Measurements from ENCODE around the gene LY6G5C.

The LY6G5C gene

GRCh38 chr6:31680226-31681134 lies at the start of gene LY6G5C:
Gene LY6G5C, minus strand, starts transcription at chr6:31681067. Its CDS starts 694 bp downstream, at chr6:31680373.
- peak in 1 of 3 experiments; percentile 44 for DNase-seq (ENCODE audit: low read depth in 3 of 3)

- peak in 2 of 3 experiments; percentile 45 to 62 for DNase-seq (ENCODE audit: low read depth in 3 of 3)
Measured at GRCh38 chr6:31729979-31730630, 49.2 kb upstream of the LY6G5C start.

GRCh38 chr6:31729515-31729978 lies 48.7 kb upstream of the LY6G5C start:
- peak; percentile 63 to 68 (median 66) for DNase-seq (ENCODE audit: low read depth in 3 of 3)

GRCh38 chr6:31728767-31729514 lies 48.1 kb upstream of the LY6G5C start, which contains the start of gene DDAH2:
Gene DDAH2, minus strand, starts transcription at chr6:31729299. Its CDS starts 138 bp downstream, at chr6:31729161.
- no peak for DNase-seq (ENCODE audit: low read depth in 3 of 3)

- DNase-seq (ENCODE audit: low read depth in 3 of 3), result no peak
Measured at GRCh38 chr6:31727717-31728671, 47.1 kb upstream of the LY6G5C start.

- no peak for DNase-seq (ENCODE audit: low read depth in 3 of 3)
Measured at GRCh38 chr6:31727034-31727716, 46.3 kb upstream of the LY6G5C start.

- DNase-seq (ENCODE audit: low read depth in 3 of 3), result no peak
Measured at GRCh38 chr6:31725502-31726350, 44.9 kb upstream of the LY6G5C start.

- no peak for DNase-seq (ENCODE audit: low read depth in 3 of 3)
Measured at GRCh38 chr6:31723980-31724691, 43.3 kb upstream of the LY6G5C start.

GRCh38 chr6:31723245-31723979 lies 42.5 kb upstream of the LY6G5C start, which contains the start of gene MPIG6B:
Gene MPIG6B, plus strand, starts transcription at chr6:31723373. Its CDS starts 11 bp downstream, at chr6:31723384.
- no peak for DNase-seq (ENCODE audit: low read depth in 3 of 3)

GRCh38 chr6:31722173-31722572 lies 41.3 kb upstream of the LY6G5C start:
- DNase-seq (ENCODE audit: low read depth in 3 of 3), result no peak

- DNase-seq (ENCODE audit: low read depth in 3 of 3), result no peak
Measured at GRCh38 chr6:31721351-31722020, 40.6 kb upstream of the LY6G5C start, which contains the start of gene LY6G6C. Gene LY6G6C, minus strand, starts transcription at chr6:31721746. Its CDS starts 67 bp downstream, at chr6:31721679.

GRCh38 chr6:31720196-31720770 lies 39.4 kb upstream of the LY6G5C start:
- no peak for DNase-seq (ENCODE audit: low read depth in 3 of 3)

- DNase-seq (ENCODE audit: low read depth in 3 of 3), result no peak
Measured at GRCh38 chr6:31719001-31719400, 38.1 kb upstream of the LY6G5C start.

- no peak for DNase-seq (ENCODE audit: low read depth in 3 of 3)
Measured at GRCh38 chr6:31718265-31718664, 37.4 kb upstream of the LY6G5C start.

- DNase-seq (ENCODE audit: low read depth in 3 of 3), result no peak
Measured at GRCh38 chr6:31717499-31718222, 36.8 kb upstream of the LY6G5C start.

Data from stimulated activated CD4-positive, alpha-beta T cell treated with anti-CD3 and anti-CD28 coated beads, TNF-alpha, amount 100 ng/mL, for 4 hours (primary cell).